Peyer's patch (tissue), 4 donors: ENCODE data around the gene CAMK1. TPM values are rescaled to one million over a fixed set of nuclear protein-coding genes. Genes with fewer than 3 reads are reported as not detected.

Experiments
- DNase-seq, 3 donors: peaks; one replicate each; pipeline ENCODE4 v3.0.0-alpha.2; 2017 to 2019
- H3K27ac ChIP-seq, 4 donors: fragments of 200-600 bp; sonication (generic); one replicate each; pipeline ENCODE4 v1.5.1; 2016 to 2019
- H3K27me3 ChIP-seq, 2 donors: fragments of 200-600 bp; sonication (generic); one replicate each; pipeline ENCODE4 v1.5.1; 2019
- H3K36me3 ChIP-seq, 3 donors: fragments of 200-600 bp; sonication (generic); one replicate each; pipeline ENCODE4 v1.5.1; 2016 to 2019
- H3K4me1 ChIP-seq, 4 donors: fragments of 200-600 bp; sonication (generic); one replicate each; pipeline ENCODE4 v1.5.1; 2016 to 2019
- H3K4me3 ChIP-seq, 4 donors: fragments of 200-600 bp; sonication (generic); 1 replicate in 3 of 4; 2 replicates in 1 of 4; pipeline ENCODE4 v1.5.1; 2016 to 2019; ENCODE audit warnings: mild to moderate bottlenecking in 1 of 4
- H3K9me3 ChIP-seq, 4 donors: fragments of 200-600 bp; sonication (generic); one replicate each; pipeline ENCODE4 v1.5.1; 2016 to 2019; ENCODE audit warnings: mild to moderate bottlenecking in 1 of 4
- POLR2A ChIP-seq, 2 donors: fragments of 450-650 bp; IDR thresholded peaks; one replicate each; pipeline ENCODE4 v1.5.1; 2017; ENCODE audit warnings: antibody characterized with exemption in 2 of 2, mild to moderate bottlenecking in 2 of 2, moderate library complexity in 2 of 2
- total RNA-seq, 4 donors: library from RNA; depleted of rRNA; stranded (reverse); fragments of >200 nt; gene quantifications; one replicate each; pipeline ENCODE4 v1.1.0, GENCODE V29; 2016
- TF ChIP-seq, protein P1 (sequence below), 6 experiments: fragments of 450-650 bp in 4 of 6; fragments of 200-600 bp in 2 of 6; sonication (generic) in 1 of 6; IDR thresholded peaks; one replicate each; pipeline ENCODE4 v1.5.1; 2017 to 2019; ENCODE audit warnings: antibody characterized with exemption in 6 of 6, mild to moderate bottlenecking in 3 of 6, moderate library complexity in 1 of 6

Gene CAMK1
- total RNA-seq, 4 donors from 2014 or later, result 5.6 to 51.2 (median 10.4) TPM

DNA sequence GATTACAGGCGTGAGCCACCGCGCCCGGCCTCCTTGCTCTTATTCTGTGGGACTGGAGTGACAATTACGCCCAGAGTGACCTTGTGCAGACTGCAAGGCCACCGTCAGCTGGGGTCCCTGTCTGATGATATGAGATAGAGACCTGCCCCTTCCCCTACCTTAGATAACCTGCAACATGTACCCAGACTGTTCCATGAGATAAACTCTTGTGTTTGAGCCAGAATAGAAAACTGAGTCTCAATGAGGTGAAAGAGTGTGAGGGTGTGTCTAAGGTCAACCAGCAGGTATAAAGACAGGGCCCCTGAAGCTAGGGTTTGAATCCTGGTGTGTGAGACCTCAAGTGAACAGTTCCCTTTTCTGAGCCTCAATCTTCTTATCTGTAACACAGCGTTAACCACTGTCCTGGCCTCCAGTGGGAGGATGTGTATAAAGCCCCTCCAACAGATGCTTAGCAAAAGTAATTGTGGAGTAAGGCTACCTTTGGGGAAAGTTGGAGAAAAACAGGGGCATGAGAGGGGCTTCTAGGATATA, 16.5 kb upstream of the CAMK1 start:
- Histone ChIP-seq H3K9me3 (no peaks in the 10 kb centered on the region), H3K4me1 (peaks cover 0 to 11% (median 1%) of the 10 kb centered on the region in 4 donors), H3K4me3 (no peak overlapping the region), H3K36me3 (peaks cover 0 to 88% (median 0%) of the 10 kb centered on the region in 3 donors), H3K27ac (no peak overlapping the region), H3K27me3 (no peaks in the 10 kb centered on the region)
- TF ChIP-seq POLR2A (IDR thresholded peaks at IDR 0.05), result no peak
- TF ChIP-seq, protein P1, sequence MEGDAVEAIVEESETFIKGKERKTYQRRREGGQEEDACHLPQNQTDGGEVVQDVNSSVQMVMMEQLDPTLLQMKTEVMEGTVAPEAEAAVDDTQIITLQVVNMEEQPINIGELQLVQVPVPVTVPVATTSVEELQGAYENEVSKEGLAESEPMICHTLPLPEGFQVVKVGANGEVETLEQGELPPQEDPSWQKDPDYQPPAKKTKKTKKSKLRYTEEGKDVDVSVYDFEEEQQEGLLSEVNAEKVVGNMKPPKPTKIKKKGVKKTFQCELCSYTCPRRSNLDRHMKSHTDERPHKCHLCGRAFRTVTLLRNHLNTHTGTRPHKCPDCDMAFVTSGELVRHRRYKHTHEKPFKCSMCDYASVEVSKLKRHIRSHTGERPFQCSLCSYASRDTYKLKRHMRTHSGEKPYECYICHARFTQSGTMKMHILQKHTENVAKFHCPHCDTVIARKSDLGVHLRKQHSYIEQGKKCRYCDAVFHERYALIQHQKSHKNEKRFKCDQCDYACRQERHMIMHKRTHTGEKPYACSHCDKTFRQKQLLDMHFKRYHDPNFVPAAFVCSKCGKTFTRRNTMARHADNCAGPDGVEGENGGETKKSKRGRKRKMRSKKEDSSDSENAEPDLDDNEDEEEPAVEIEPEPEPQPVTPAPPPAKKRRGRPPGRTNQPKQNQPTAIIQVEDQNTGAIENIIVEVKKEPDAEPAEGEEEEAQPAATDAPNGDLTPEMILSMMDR (IDR thresholded peaks at IDR 0.05), result no peak
- no peak for DNase-seq

DNA sequence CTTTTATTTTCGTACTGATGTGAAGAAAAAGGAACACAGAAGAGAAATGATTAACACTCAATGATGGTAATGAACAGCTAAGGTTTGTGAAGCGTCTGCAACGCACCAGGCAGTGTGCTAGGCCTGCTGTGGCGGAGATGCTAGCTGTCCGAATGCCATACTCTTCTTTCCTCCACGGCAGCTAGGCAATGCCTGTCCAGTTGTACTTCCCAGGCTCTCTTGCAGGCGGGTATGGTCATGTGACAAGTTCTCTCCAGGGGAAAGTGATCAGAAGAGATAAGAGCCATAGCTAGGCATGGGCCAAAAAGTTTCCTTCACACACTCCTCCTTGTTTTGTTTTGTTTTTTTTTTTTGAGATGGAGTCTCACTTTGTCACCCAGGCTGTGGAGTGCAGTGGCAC, 15.9 kb upstream of the CAMK1 start:
- Histone ChIP-seq H3K27me3 (no peaks in the 10 kb centered on the region), H3K4me3 (no peak overlapping the region), H3K27ac (no peak overlapping the region), H3K36me3 (peaks cover 0 to 92% (median 0%) of the 10 kb centered on the region in 3 donors), H3K4me1 (peaks cover 0 to 11% (median 6%) of the 10 kb centered on the region in 4 donors), H3K9me3 (no peaks in the 10 kb centered on the region)
- DNase-seq, result no peak
- TF ChIP-seq POLR2A (IDR thresholded peaks at IDR 0.05), result no peak
- TF ChIP-seq, protein P1 (IDR thresholded peaks at IDR 0.05), result no peak

DNA sequence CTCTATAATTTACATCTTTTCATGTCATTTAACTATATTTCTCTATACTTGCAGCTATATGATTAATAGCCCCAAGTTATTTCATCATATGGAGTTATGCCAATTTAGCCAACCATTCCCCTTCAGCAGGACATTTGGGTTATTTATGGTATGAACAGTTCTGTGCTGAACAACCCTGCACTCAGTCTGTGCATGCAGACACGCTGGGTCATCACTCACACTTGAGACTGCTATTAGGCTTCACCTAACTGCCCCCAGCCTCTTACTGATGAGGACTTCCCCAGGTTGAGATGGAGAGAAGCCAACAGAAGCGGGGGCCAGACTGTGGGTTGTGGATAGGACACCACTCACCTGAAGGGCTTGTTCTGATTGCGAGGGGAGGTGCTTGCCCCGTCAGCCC, 15.2 kb upstream of the CAMK1 start:
- TF ChIP-seq POLR2A (IDR thresholded peaks at IDR 0.05), result no peak
- TF ChIP-seq, protein P1 (IDR thresholded peaks at IDR 0.05), result no peak
- no peak overlapping the region for H3K4me3 ChIP-seq
- DNase-seq, result no peak
- H3K36me3 ChIP-seq, result peaks cover 0 to 90% (median 0%) of the 10 kb centered on the region in 3 donors
- no peak overlapping the region for H3K27ac ChIP-seq
- H3K4me1 ChIP-seq, result peaks cover 0 to 14% (median 11%) of the 10 kb centered on the region in 4 donors
- H3K27me3 ChIP-seq, result no peaks in the 10 kb centered on the region
- no peaks in the 10 kb centered on the region for H3K9me3 ChIP-seq

DNA sequence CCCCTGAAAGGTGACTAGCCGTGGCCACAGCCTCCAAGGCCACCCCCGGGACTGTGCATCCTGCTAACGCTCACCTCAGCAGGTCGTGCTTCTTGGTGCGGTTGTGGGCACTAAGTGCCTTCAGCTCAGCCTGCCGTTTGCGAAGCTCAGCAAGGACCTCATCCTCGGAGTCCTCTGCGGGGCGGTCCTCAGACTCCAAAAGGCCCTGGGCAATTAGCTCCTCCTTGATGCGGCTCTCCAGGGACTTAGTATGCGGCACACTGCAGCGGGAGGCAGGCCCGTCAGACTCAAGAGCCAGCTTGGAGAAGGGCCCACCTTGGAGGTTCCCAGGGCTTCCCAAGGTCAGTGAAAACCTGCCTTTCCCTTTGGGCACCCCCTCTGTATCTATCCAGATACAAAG, 14.2 kb upstream of the CAMK1 start:
- TF ChIP-seq, protein P1 (IDR thresholded peaks at IDR 0.05), result no peak
- TF ChIP-seq POLR2A (IDR thresholded peaks at IDR 0.05), result no peak
- Histone ChIP-seq H3K36me3 (peaks cover 0 to 85% (median 0%) of the 10 kb centered on the region in 3 donors), H3K9me3 (no peaks in the 10 kb centered on the region), H3K4me3 (no peak overlapping the region), H3K27ac (no peak overlapping the region), H3K4me1 (peaks cover 3 to 24% (median 14%) of the 10 kb centered on the region in 4 donors), H3K27me3 (no peaks in the 10 kb centered on the region)
- no peak for DNase-seq

DNA sequence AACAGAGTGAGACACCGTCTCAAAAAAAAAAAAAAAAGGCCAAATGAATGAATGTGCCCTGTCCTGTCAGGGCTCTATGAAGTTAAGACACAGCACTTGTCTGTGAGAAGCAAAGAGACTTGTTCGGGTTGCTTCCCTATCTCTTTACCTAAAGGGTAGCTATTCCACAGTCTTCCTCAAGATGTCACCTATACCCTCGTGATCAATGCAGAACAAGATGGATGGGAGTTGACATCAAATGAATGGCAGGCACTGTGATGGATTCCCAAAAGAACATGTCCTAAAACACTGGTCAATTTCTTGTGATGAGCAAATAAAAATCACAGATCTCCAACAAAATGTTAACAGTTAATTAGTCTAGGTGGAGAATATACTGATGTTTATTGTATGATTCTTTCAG, 13.0 kb upstream of the CAMK1 start:
- no peak overlapping the region for H3K27ac ChIP-seq
- no peak for DNase-seq
- no peaks in the 10 kb centered on the region for H3K27me3 ChIP-seq
- peaks cover 0 to 74% (median 0%) of the 10 kb centered on the region in 3 donors for H3K36me3 ChIP-seq
- H3K4me1 ChIP-seq, result peaks cover 10 to 31% (median 17%) of the 10 kb centered on the region in 4 donors
- no peak for TF ChIP-seq POLR2A (IDR thresholded peaks at IDR 0.05)
- TF ChIP-seq, protein P1 (IDR thresholded peaks at IDR 0.05), result peak in 5 of 6 experiments; percentile 15 to 45 (median 19)
- H3K9me3 ChIP-seq, result no peaks in the 10 kb centered on the region
- H3K4me3 ChIP-seq, result no peak overlapping the region
